ENCODE results near the gene ZNF37A.
"Not testable (repeated sequence)": the region's sequence is repeated elsewhere in the genome, so short reads cannot be mapped to it uniquely, and the experiment has no call there.

Gene ZNF37A

GRCh38 chr10:38094158-38094926 lies at the start of gene ZNF37A:
ZNF37A (plus strand) TSS chr10:38094337; CDS start chr10:38096618, 2,281 bp downstream.
- peak; percentile 51 for DNase-seq (ENCODE audit: low read depth)

DNA sequence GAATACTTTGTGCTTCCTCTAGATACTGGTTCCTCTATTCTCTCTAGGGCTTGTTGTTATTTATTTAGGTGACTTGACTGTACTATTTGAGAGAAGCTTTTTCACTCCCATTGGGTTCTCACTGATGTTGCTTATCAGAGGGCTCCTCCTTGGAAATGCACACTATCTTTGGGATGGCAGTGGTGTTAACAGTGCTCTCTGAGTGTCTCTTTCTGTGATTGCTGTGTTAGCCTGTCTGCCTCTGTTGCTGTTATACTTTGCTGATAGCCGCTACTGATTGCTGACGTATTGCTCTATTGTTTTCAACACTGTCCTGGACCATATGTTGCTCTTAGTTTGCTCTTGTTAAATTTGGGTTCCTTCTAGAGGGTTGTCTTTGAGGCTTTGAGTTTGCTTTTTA lies 49.0 kb upstream of the ZNF37A start:
- DNase-seq (ENCODE audit: low read depth): no peak

DNA sequence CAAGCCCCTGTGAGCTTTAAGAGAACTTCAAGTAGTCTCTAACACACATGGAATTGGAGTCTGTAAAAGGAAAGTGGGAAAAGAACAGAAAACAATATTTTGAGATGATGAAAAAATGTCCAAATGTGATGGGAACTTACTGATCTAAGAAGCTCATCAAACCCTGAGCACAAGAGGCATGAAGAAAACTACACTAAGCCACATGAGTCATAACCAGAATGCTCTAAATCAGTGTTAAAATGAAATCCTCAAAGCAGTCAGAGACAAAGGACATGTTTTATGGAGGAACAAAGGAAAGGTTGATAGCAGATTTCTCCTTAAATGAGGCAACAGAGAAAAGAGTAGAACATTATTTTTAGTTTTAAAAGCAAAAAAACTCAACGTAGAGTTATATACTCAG lies 46.5 kb upstream of the ZNF37A start:
- no peak for DNase-seq (ENCODE audit: low read depth)

DNA sequence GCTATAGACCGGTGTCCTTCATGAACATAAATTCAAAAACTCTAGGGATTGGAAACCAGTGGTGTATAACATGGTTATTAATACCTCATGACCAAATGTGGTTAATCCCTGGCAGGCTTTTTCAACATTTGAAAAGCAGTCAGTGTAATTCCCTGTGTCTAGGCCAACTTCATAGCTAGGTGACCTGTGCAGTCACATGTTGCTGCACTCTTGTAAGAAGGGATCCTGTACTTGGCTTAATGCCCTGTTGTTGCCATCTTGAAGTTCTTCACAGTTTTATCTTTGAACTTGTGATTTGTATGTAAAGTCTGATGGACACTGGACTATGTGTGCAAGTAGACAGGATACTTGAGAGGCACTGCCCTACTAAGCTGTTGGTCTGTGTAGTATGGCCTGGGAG lies 43.9 kb upstream of the ZNF37A start:
- DNase-seq (ENCODE audit: low read depth): no peak

GRCh38 chr10:38054361-38054797 lies 39.8 kb upstream of the ZNF37A start:
- DNase-seq (ENCODE audit: low read depth): no peak

DNA sequence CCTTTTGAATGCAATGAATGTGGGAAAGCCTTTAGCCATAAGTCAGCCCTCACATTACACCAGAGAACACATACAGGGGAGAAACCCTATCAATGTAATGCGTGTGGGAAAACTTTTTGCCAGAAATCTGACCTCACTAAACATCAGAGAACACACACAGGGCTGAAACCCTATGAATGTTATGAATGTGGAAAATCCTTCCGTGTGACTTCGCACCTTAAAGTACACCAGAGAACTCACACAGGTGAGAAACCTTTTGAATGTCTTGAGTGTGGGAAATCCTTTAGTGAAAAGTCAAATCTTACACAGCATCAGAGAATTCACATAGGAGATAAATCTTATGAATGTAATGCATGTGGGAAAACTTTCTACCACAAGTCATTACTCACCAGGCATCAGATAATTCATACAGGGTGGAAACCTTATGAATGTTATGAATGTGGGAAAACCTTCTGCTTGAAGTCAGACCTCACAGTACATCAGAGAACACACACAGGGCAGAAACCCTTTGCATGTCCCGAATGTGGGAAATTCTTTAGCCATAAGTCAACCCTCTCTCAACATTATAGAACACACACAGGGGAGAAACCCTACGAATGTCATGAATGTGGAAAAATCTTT lies 38.8 kb upstream of the ZNF37A start:
- DNase-seq (ENCODE audit: low read depth): not testable (repeated sequence)

GRCh38 chr10:38069663-38070062 lies 24.5 kb upstream of the ZNF37A start:
- not testable (repeated sequence) for DNase-seq (ENCODE audit: low read depth)

DNA sequence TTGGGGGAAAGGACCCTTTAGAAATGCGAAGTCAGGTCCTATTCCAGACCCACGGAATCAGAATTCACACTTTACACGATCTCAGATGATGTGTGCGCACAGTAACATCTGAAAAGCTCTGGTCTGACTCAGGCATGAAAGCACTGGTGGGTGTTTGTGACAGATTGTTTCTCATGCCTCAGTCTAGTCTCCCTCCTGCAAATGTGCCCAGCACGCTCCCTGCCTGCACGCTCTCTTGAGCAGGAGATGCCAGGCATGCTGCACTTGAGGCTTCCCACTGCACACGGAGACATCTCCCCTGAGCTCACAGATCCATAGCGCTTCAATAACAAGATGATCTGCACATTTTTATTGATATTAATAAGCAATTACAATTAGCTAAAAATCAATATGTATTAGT lies 23.6 kb upstream of the ZNF37A start:
- no peak for DNase-seq (ENCODE audit: low read depth)

DNA sequence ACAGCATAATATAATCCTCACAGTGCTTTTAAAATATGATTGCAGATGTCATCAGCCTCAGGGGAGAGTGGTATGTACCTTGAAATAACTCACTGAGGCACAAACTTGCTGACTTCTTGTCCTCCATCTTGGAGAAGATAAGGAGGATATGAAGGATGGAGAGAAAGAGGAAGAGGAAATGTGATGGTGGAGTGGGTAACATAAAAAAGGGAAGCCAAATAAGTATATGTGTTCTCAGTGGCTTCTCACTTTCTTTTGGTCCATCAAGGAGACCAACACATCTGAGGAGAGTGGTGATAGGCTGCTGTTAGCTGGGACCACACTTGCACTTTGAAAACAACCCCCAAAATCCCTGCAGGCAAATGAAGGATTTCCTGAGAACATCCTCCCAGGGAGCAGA lies 21.6 kb upstream of the ZNF37A start:
- no peak for DNase-seq (ENCODE audit: low read depth)

GRCh38 chr10:38076687-38077086 lies 17.4 kb upstream of the ZNF37A start:
- DNase-seq (ENCODE audit: low read depth): no peak

DNA sequence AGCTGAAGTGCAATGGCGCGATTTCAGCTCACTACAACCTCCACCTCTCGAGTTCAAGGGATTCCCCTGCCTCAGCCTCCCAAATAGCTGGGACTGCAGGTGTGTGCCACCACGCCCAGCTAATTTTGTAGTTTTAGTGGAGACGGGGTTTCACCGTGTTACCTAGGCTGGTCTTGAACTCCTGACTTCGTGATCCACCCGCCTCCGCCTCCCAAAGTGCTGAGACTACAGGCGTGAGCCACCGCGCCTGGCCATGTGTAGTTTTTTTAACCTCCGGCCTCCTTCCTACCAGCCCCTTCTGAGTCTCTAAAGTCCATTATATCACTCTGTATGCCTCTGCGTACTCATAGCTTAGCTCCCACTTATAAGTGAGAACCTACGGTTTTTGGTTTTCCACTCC lies 819 bp upstream of the ZNF37A start:
- DNase-seq (ENCODE audit: low read depth): not testable (repeated sequence)

GRCh38 chr10:38093816-38094157 lies 350 bp upstream of the ZNF37A start:
- no peak for DNase-seq (ENCODE audit: low read depth)

DNA sequence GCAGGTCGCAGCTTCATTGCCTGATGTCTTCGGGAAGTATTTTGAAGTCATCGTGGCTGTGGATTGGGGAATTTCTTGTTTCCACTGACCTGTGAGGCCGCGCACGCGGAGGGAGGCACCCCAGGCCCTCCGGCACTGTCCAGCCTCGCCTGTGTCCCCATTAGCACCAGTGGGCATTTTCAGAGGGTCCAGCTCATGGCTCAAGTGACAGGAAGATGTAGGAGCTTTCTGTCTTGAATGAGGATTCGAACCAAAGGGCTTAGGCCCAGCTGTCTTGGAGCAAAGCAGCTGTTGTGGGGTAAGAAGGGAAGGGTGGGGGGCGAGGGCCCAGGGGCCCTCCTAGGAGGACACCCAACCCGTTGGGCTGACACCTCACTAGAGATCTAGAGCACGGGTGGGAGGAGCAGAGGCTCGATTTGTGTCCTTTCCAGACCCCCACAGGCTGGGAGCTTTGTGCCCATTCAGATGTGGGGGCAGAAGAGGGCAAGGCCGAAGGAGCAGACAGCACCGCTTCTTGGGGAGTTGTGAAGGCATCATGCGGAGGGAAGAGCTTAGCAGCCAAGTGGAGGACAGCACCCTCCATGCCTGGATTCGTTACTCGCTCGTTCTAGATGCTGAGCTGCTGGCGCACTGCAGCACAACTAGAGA lies 914 bp downstream of the ZNF37A start:
- peak; percentile 0 for DNase-seq (ENCODE audit: low read depth)

DNA sequence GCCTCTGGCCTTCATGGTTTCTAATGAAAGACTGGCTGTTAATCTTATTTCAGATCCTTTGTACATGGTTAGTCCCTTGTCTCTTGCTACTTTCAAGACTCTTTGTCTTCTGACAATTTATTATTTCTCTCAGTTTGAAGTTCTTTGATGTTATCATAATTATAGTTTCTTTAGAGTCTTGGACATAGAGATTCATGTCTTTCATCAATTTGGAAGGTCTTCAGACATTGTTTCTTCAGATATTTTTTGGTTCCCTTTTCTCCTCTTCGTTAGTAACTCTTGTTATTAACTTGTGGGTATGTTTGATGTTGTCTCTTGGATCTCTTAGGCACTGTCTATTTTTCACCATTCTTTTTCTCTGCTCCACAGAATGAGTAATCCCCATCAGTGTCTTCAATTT lies 8.7 kb downstream of the ZNF37A start:
- DNase-seq (ENCODE audit: low read depth): no peak

- DNase-seq (ENCODE audit: low read depth): no peak
These were observed 9.6 kb downstream of the ZNF37A start for GRCh38 chr10:38103756-38104155.

DNA sequence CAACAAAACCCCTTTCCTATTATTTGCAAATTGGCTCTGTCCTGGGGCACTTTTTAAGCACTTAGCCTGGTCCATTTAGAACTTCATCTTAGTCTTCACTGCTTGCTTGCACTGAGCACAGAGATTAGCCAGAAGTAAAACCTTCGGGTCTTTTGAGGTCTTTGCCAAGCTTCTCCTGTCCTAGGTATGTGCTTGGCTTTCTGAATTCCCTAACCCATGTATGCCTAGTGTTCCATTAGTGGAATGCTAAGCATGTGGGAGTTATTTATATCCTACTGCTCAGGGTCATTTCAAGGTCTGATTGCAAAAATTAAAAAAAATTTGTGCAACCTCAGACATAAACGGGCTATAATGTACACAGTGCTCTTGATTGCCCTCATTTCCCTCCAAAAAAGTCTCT lies 18.0 kb downstream of the ZNF37A start:
- no peak for DNase-seq (ENCODE audit: low read depth)

GRCh38 chr10:38118072-38118807 lies 24.1 kb downstream of the ZNF37A start:
- DNase-seq (ENCODE audit: low read depth): no peak

DNA sequence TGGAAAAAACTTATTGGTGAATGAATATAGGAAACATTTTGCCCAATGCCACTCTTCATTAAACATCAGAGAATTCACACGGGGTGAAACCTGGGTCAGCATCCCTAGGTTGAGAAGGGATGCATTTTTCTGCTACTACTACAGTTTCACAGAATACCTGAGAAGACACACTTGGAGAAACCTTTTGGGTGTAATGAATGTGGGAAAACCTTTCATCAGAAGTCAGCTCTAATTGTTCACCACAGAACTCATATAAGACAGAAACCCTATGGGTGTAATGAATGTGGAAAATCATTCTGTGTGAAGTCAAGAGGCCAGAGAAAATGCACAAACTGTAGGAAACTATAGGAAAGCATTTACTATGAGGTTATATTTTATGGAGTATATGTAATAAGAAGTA lies 24.9 kb downstream of the ZNF37A start:
- DNase-seq (ENCODE audit: low read depth): no peak

- DNase-seq (ENCODE audit: low read depth): no peak
These were observed 33.7 kb downstream of the ZNF37A start for GRCh38 chr10:38127812-38128211.

- DNase-seq (ENCODE audit: low read depth): no peak
These were observed 49.5 kb downstream of the ZNF37A start for GRCh38 chr10:38143587-38143986.

DNA sequence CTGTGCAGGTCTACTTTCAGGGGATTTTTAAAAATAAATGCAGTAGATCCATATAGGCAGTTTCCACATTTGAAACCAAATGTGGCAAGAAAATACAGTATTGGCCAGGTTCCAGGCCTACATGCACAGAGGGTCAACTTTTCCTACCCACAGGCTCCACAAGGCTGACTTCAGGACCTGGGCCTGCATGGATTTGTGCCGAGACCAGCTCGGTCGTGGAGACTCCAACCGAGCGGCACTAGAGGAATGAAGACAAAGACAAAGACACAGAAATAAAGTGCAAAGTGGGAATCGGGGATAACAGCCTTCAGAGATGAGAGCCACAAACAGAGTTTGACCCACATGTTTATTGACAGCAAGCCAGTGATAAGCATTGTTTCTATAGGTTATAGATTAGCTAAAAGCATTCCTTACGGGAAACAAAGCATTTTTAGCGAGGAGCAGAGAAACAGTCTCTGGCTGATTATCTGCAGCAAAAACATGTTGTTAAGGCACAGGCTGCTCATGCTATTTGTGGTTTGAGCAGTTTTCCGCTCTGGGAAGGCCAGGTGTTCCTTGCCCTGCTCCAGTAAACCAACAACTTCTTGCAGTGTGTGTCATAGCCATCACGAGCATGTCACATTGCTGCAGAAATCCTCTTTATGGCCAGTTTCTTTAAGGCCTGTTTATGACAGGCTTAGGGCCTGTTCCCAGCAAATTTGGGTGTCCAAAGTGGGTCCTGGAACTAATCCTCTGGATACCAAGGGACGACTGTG lies 52.6 kb downstream of the ZNF37A start:
- no peak for DNase-seq (ENCODE audit: low read depth)

- no peak for DNase-seq (ENCODE audit: low read depth)
These were observed 53.5 kb downstream of the ZNF37A start for GRCh38 chr10:38147686-38148085.
